GM20431 (cell line): ENCODE measurements around the gene SLC34A3.
"Not testable (repeated sequence)": the region's sequence is repeated elsewhere in the genome, so short reads cannot be mapped to it uniquely, and the experiment has no call there.

ENCODE experiments used
- in situ Hi-C: fragments of 300-500 bp; cut with MseI, MboI; formaldehyde crosslinking; loops from one replicate; pipeline ENCODE4 v1.15.0; 2020; ENCODE audit warnings: low sequenced_read_pairs; ENCODE audit not compliant: unreplicated experiment

The SLC34A3 gene

GRCh38 chr9:137237759-137238726, 7.3 kb downstream of the SLC34A3 start:
- in situ Hi-C loops = loop anchor here (10.0 kb wide), 1 partner anchor 133 kb away; no protein-coding TSS in a partner anchor

- in situ Hi-C loops = loop anchor here (10.0 kb wide), 1 partner anchor 135 kb away; no protein-coding TSS in a partner anchor
These were observed 9.0 kb downstream of the SLC34A3 start for GRCh38 chr9:137239541-137240200.

GRCh38 chr9:137240318-137240840, 9.7 kb downstream of the SLC34A3 start:
- in situ Hi-C loops = no loop called here

- in situ Hi-C loops = no loop called here
These were observed 10.3 kb downstream of the SLC34A3 start, which contains the start of gene TUBB4B for GRCh38 chr9:137240841-137241489. Gene TUBB4B, plus strand, starts transcription at chr9:137241287. Its CDS starts 74 bp downstream, at chr9:137241361.

- in situ Hi-C loops = no loop called here
These were observed 11.0 kb downstream of the SLC34A3 start for GRCh38 chr9:137241490-137242268.

GRCh38 chr9:137242269-137243203, 11.8 kb downstream of the SLC34A3 start:
- in situ Hi-C loops = no loop called here

- in situ Hi-C loops = not testable (repeated sequence)
These were observed 12.5 kb downstream of the SLC34A3 start for GRCh38 chr9:137243266-137243625.

- in situ Hi-C loops = no loop called here
These were observed 13.2 kb downstream of the SLC34A3 start for GRCh38 chr9:137243626-137244485.

GRCh38 chr9:137244486-137245449, 14.1 kb downstream of the SLC34A3 start:
- in situ Hi-C loops = no loop called here

- in situ Hi-C loops = no loop called here
These were observed 15.0 kb downstream of the SLC34A3 start for GRCh38 chr9:137245450-137246421.

- in situ Hi-C loops = no loop called here
These were observed 16.6 kb downstream of the SLC34A3 start for GRCh38 chr9:137247135-137247915.

GRCh38 chr9:137247916-137248175, 17.1 kb downstream of the SLC34A3 start:
- in situ Hi-C loops = no loop called here

- in situ Hi-C loops = no loop called here
These were observed 19.9 kb downstream of the SLC34A3 start for GRCh38 chr9:137250329-137251193.

- in situ Hi-C loops = no loop called here
These were observed 20.4 kb downstream of the SLC34A3 start, which contains the start of gene STPG3 for GRCh38 chr9:137251194-137251461. Gene STPG3, plus strand, starts transcription at chr9:137251286. Its CDS starts 1 bp downstream, at chr9:137251287.
